Measurements from ENCODE around the gene LRP2.

- TF ChIP-seq EZH2 (IDR thresholded peaks at IDR 0.05; ENCODE audit: low read length) (no peak), CTCF (optimal IDR thresholded peaks at IDR 0.05 in 1 of 3, IDR thresholded peaks at IDR 0.05 in 1 of 3, conservative IDR thresholded peaks at IDR 0.05 in 1 of 3; ENCODE audit: extremely low read depth in 1 of 3, insufficient read depth in 2 of 3, low read length in 3 of 3) (no peak)
These were observed 232.6 kb downstream of the LRP2 start for GRCh38 chr2:169129703-169130243.

All from keratinocyte (primary cell).